Measurements from ENCODE around the gene ADAMTSL1. TPM values are rescaled to one million over a fixed set of nuclear protein-coding genes. Genes with fewer than 3 reads are reported as not detected.

The ADAMTSL1 gene
- total and polyA plus RNA-seq, 2 of the 13 experiments (the other 11 are each of a cell fraction or from before 2014, with no cell fraction given): not detected

DNA sequence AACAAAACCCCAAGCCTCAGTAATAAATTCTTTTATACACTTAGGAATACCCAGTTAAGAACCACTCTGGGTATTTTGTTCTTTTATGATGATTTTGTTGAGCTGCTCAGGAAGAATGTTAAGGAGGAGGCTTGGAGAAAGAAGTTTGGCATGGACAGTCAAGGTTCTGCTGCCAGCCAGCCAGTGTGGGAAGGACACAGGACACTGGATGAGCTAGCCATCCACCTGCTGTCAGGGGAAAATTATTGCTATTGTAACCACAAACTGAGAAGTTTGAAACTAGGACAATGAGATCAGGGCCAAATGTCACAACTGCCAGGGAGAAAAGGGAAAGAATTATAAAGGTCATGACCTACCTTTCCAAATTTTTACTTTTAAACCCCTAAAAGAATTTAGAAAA lies 25.9 kb upstream of the ADAMTSL1 start:
- CTCF ChIA-PET (ENCODE audit: low intra/inter-chr PET ratio, low total read pairs): no interaction called here
- DNase-seq (ENCODE audit: low spot score): no peak
- Histone ChIP-seq H3K36me3 (replicated peaks in 1 of 2; ENCODE audit: control insufficient read depth in 1 of 2, insufficient read depth in 2 of 2, low read length in 2 of 2) (no peaks in the 10 kb centered on the region), H2AFZ (ENCODE audit: low read length) (no peak overlapping the region), H3K4me3 (replicated peaks in 1 of 3; ENCODE audit: insufficient read depth in 1 of 3, low read depth in 2 of 3, low read length in 3 of 3) (no peak overlapping the region), H3K4me2 (ENCODE audit: low read depth, low read length) (no peak overlapping the region), H3K27me3 (ENCODE audit: control insufficient read depth in 1 of 2, insufficient read depth in 2 of 2, low read length in 2 of 2) (no peaks in the 10 kb centered on the region), H3K9me3 (ENCODE audit: low read length) (no peaks in the 10 kb centered on the region), H4K20me1 (ENCODE audit: insufficient read depth, low read length) (no peaks in the 10 kb centered on the region), H3K27ac (ENCODE audit: extremely low read length, insufficient read depth, low read length) (no peak overlapping the region), H3K4me1 (ENCODE audit: insufficient read depth, low read length) (no peaks in the 10 kb centered on the region), H3K79me2 (ENCODE audit: insufficient read depth, low read length) (no peaks in the 10 kb centered on the region), H3K9ac (ENCODE audit: insufficient read depth, low read depth, low read length) (no peak overlapping the region)
- TF ChIP-seq ADNP (CRISPR knock-in tag; IDR thresholded peaks at IDR 0.05) (no peak), ZNF142 (CRISPR knock-in tag; IDR thresholded peaks at IDR 0.05) (no peak), ZNF143 (CRISPR knock-in tag; IDR thresholded peaks at IDR 0.05) (no peak), DNMT3B (CRISPR knock-in tag; conservative IDR thresholded peaks at IDR 0.05) (no peak)
- in situ Hi-C loops (cut with HindIII; ENCODE audit: extremely low pct_ligation_motif_present, low pct_unique_long_range_greater_than_20kb) (no loop called here), intact Hi-C loops (cut with micrococcal nuclease; ENCODE audit: unreplicated experiment) (no loop called here)
- FAIRE-seq: no peak
- BruUV-seq (replicated peaks): no TSS peak
- no peak for ATAC-seq
- POLR2A ChIA-PET: no interaction called here

Measured in HepG2 (cell line).